ENCODE measurements around the gene SPHK2. TPM values are rescaled to one million over a fixed set of nuclear protein-coding genes. Genes with fewer than 3 reads are reported as not detected.

Gene SPHK2
- total and polyA plus RNA-seq, 9 donors, result 2.9 to 37.2 (median 25.4) TPM

- DNase-seq, result no peak
- intact Hi-C loops (cut with DNase I), result loop anchor here in 2 of 4 donors (10.0 kb wide), 1 partner anchor 101 kb away; no protein-coding TSS in a partner anchor
- TF ChIP-seq POLR2A (IDR thresholded peaks at IDR 0.05) (no peak), EP300 (IDR thresholded peaks at IDR 0.05) (no peak), CTCF (IDR thresholded peaks at IDR 0.05) (no peak)
- 66 to 69% (median 68%) methylated on average over 4 of the region's 4 CpGs for WGBS, 3 donors
- no peaks in the 10 kb centered on the region for H3K36me3 ChIP-seq
- H3K4me3 ChIP-seq, result no peak overlapping the region
- H3K27ac ChIP-seq, result no peak overlapping the region
- H3K27me3 ChIP-seq, result no peaks in the 10 kb centered on the region
- no peaks in the 10 kb centered on the region for H3K9me3 ChIP-seq
- no peaks in the 10 kb centered on the region for H3K4me1 ChIP-seq (ENCODE audit: insufficient read depth)
Observed at GRCh38 chr19:48596237-48596636, 23.1 kb upstream of the SPHK2 start.

GRCh38 chr19:48596679-48597465, 22.4 kb upstream of the SPHK2 start:
- intact Hi-C loops (cut with DNase I), result loop anchor here in 2 of 4 donors (10.0 kb wide), 1 partner anchor 102 kb away; no protein-coding TSS in a partner anchor
- TF ChIP-seq EP300 (IDR thresholded peaks at IDR 0.05) (no peak), CTCF (IDR thresholded peaks at IDR 0.05) (no peak), POLR2A (IDR thresholded peaks at IDR 0.05) (no peak)
- no peak overlapping the region for H3K27ac ChIP-seq
- 73 to 81% (median 78%) methylated on average over 39 of the region's 39 CpGs for WGBS, 3 donors
- H3K9me3 ChIP-seq, result no peaks in the 10 kb centered on the region
- no peaks in the 10 kb centered on the region for H3K27me3 ChIP-seq
- H3K4me3 ChIP-seq, result no peak overlapping the region
- DNase-seq, result no peak
- no peaks in the 10 kb centered on the region for H3K4me1 ChIP-seq (ENCODE audit: insufficient read depth)
- no peaks in the 10 kb centered on the region for H3K36me3 ChIP-seq

GRCh38 chr19:48598996-48599700, 20.2 kb upstream of the SPHK2 start:
- intact Hi-C loops (cut with DNase I), result loop anchor here in 2 of 4 donors (10.0 kb wide), 1 partner anchor 104 kb away; no protein-coding TSS in a partner anchor
- H3K36me3 ChIP-seq, result no peaks in the 10 kb centered on the region
- DNase-seq, result no peak
- WGBS, 3 donors, result 38 to 47% (median 46%) methylated on average over 24 to 30 of the region's 30 CpGs
- no peak overlapping the region for H3K27ac ChIP-seq
- no peaks in the 10 kb centered on the region for H3K9me3 ChIP-seq
- H3K27me3 ChIP-seq, result no peaks in the 10 kb centered on the region
- no peak overlapping the region for H3K4me3 ChIP-seq
- no peaks in the 10 kb centered on the region for H3K4me1 ChIP-seq (ENCODE audit: insufficient read depth)
- TF ChIP-seq POLR2A (IDR thresholded peaks at IDR 0.05) (no peak), EP300 (IDR thresholded peaks at IDR 0.05) (no peak), CTCF (IDR thresholded peaks at IDR 0.05) (no peak)

- no peak for DNase-seq
- Histone ChIP-seq H3K4me3 (no peak overlapping the region), H3K4me1 (ENCODE audit: insufficient read depth) (no peaks in the 10 kb centered on the region), H3K27me3 (no peaks in the 10 kb centered on the region), H3K27ac (no peak overlapping the region), H3K9me3 (no peaks in the 10 kb centered on the region), H3K36me3 (no peaks in the 10 kb centered on the region)
- WGBS, 3 donors, result 76 to 84% (median 80%) methylated on average over 21 of the region's 21 CpGs
- intact Hi-C loops (cut with DNase I), result no loop called here
- TF ChIP-seq EP300 (IDR thresholded peaks at IDR 0.05) (no peak), POLR2A (IDR thresholded peaks at IDR 0.05) (no peak), CTCF (IDR thresholded peaks at IDR 0.05) (no peak)
Observed at GRCh38 chr19:48600679-48601417, 18.5 kb upstream of the SPHK2 start.

Data from ovary (tissue), 9 donors.